AG04450 (cell line): ENCODE measurements around the gene TMEM139. TPM values are rescaled to one million over a fixed set of nuclear protein-coding genes. Genes with fewer than 3 reads are reported as not detected.

ENCODE experiments used
- CTCF ChIA-PET: fragments of 300-600, 350-600 bp; formaldehyde crosslinking; extraction: SDS; loops from one replicate; lab custom pipeline; 2022; ENCODE audit warnings: antibody characterized with exemption, inconsistent platforms; lab: Charles Lee
- POLR2A ChIA-PET: fragments of 350-600 bp; formaldehyde crosslinking; extraction: SDS; loops from one replicate; lab custom pipeline; 2021; ENCODE audit warnings: antibody characterized with exemption, inconsistent platforms; lab: Yijun Ruan, JAX
- DNase-seq: peaks from one replicate; pipeline ENCODE4 v3.0.0-alpha.2; 2011; ENCODE audit warnings: low read depth, low spot score
- H3K27ac ChIP-seq: one replicate; pipeline ENCODE4 v1.5.1; 2012; ENCODE audit warnings: low read depth, low read length, control low read depth
- H3K27me3 ChIP-seq: one replicate; pipeline ENCODE4 v1.6.0; 2012; ENCODE audit warnings: low read length; ENCODE audit not compliant: control insufficient read depth, insufficient read depth
- H3K4me3 ChIP-seq: 2 replicates; pipeline ENCODE4 v1.5.1; 2011; ENCODE audit warnings: mild to moderate bottlenecking, low read depth, low read length, control low read depth
- H3K9me3 ChIP-seq: 2 replicates; pipeline ENCODE4 v1.5.1; 2012; ENCODE audit warnings: low read length; ENCODE audit not compliant: control insufficient read depth, insufficient read depth
- polyA plus RNA-seq: library from polyadenylated mRNA; depleted of rRNA; stranded (reverse); fragments of >200 nt; gene quantifications from 2 replicates; pipeline ENCODE4 v1.2.3, GENCODE V29; 2011
- TF ChIP-seq, protein P1 (sequence below): IDR thresholded peaks from 2 replicates; pipeline ENCODE4 v1.5.1; 2011; ENCODE audit warnings: low read depth, low read length, control low read depth, inconsistent platforms

The TMEM139 gene
- polyA plus RNA-seq, 1 experiment, result not detected

DNA sequence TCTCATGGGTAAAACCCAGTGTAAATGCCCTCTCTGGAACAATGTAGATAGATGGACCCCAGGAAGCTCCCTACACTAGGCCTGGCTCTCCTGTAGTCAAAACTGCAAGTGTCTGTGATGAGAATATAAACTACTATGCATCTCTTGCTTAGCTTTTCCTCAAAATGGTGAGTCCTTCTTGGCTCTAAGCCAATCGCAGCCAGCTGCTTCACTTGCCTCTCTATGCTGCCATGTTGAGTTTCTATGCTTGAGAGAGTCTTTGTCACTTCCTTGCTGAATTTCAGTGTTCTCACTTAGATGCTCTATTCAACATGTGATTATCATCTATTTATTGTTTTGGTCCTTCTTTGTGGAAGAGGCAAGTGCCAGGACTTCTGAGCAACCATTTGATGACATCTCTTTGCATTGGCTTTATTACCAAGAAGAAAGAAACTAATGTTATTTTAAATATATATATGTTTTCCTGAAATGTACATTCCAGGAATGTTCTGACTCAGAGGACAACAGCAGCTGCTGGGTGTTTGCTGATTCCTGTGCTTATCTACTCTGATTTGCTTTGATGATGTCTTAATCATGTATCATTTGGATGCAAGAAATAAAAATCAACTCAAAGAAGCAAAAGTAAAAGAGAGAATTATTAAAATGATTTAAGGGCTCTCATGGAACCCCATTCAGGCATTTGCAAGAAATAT, 46.3 kb upstream of the TMEM139 start:
- DNase-seq, result no peak
- ChIA-PET POLR2A (no interaction called here), CTCF (interaction anchor here (1.8 to 3.8 kb wide), 6 partner anchors 12 to 178 kb away, joined by 6 to 132 read pairs (median 55); partner anchors contain the start of gene GSTK1)
- H3K4me3 ChIP-seq, result no peak overlapping the region
- no peak overlapping the region for H3K27ac ChIP-seq
- H3K27me3 ChIP-seq, result no peaks in the 10 kb centered on the region
- H3K9me3 ChIP-seq, result peaks cover 6% of the 10 kb centered on the region; the same call in 1 of the 2 replicates
- TF ChIP-seq, protein P1, sequence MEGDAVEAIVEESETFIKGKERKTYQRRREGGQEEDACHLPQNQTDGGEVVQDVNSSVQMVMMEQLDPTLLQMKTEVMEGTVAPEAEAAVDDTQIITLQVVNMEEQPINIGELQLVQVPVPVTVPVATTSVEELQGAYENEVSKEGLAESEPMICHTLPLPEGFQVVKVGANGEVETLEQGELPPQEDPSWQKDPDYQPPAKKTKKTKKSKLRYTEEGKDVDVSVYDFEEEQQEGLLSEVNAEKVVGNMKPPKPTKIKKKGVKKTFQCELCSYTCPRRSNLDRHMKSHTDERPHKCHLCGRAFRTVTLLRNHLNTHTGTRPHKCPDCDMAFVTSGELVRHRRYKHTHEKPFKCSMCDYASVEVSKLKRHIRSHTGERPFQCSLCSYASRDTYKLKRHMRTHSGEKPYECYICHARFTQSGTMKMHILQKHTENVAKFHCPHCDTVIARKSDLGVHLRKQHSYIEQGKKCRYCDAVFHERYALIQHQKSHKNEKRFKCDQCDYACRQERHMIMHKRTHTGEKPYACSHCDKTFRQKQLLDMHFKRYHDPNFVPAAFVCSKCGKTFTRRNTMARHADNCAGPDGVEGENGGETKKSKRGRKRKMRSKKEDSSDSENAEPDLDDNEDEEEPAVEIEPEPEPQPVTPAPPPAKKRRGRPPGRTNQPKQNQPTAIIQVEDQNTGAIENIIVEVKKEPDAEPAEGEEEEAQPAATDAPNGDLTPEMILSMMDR, result no peak

- Histone ChIP-seq H3K27ac (no peak overlapping the region), H3K9me3 (peaks cover 6% of the 10 kb centered on the region; the same call in 1 of the 2 replicates), H3K27me3 (no peaks in the 10 kb centered on the region), H3K4me3 (no peak overlapping the region)
- TF ChIP-seq, protein P1, result no peak
- ChIA-PET POLR2A (interaction anchor here (1.3 to 1.5 kb wide), 4 partner anchors 56 to 155 kb away, joined by 3 to 11 read pairs (median 4); no protein-coding TSS in a partner anchor), CTCF (interaction anchor here (0.5 to 3.8 kb wide), 72 partner anchors 8 to 704 kb away, joined by 3 to 132 read pairs (median 6); partner anchors contain the start of genes CASP2, GSTK1 and TAS2R40)
- no peak for DNase-seq
These were observed 44.9 kb upstream of the TMEM139 start for GRCh38 chr7:143239813-143240212.

- no peak overlapping the region for H3K4me3 ChIP-seq
- TF ChIP-seq, protein P1, result peak; percentile 97
- ChIA-PET POLR2A (interaction anchor here (0.8 to 1.5 kb wide), 7 partner anchors 47 to 155 kb away, joined by 3 to 11 read pairs (median 3); partner anchors contain the start of genes CASP2 and ZYX), CTCF (interaction anchor here (0.5 to 3.8 kb wide), 89 partner anchors 9 to 1330 kb away, joined by 3 to 132 read pairs (median 5); partner anchors contain the start of genes CASP2, CLCN1, GSTK1 and TAS2R40)
- H3K27ac ChIP-seq, result no peak overlapping the region
- peak; percentile 68 for DNase-seq
- H3K9me3 ChIP-seq, result peaks cover 6% of the 10 kb centered on the region; the same call in 1 of the 2 replicates
- no peaks in the 10 kb centered on the region for H3K27me3 ChIP-seq
These were observed 44.2 kb upstream of the TMEM139 start for GRCh38 chr7:143240291-143241168.

GRCh38 chr7:143242306-143242705, 42.5 kb upstream of the TMEM139 start:
- Histone ChIP-seq H3K4me3 (no peak overlapping the region), H3K27ac (no peak overlapping the region), H3K27me3 (peaks cover 3% of the 10 kb centered on the region), H3K9me3 (peaks cover 6% of the 10 kb centered on the region; the same call in 1 of the 2 replicates)
- ChIA-PET CTCF (interaction anchor here (1.2 to 3.8 kb wide), 6 partner anchors 15 to 177 kb away, joined by 4 to 61 read pairs (median 12); no protein-coding TSS in a partner anchor), POLR2A (interaction anchor here (0.7 kb wide), 1 partner anchor 156 kb away, joined by 9 read pairs; no protein-coding TSS in a partner anchor)
- TF ChIP-seq, protein P1, result no peak
- no peak for DNase-seq
